Stomach (tissue), 4 donors: ENCODE results near the gene SRPX2.

Source experiments
- POLR2A ChIP-seq, 4 donors: fragments of 450-650 bp; IDR thresholded peaks; one replicate each; pipeline ENCODE4 v1.6.1; 2016; ENCODE audit warnings: antibody characterized with exemption in 4 of 4, control low read depth in 2 of 4, mild to moderate bottlenecking in 1 of 4, moderate library complexity in 1 of 4
- TF ChIP-seq, protein P1 (sequence below), 7 experiments: fragments of 450-650 bp in 4 of 7; fragments of 200-600 bp in 3 of 7; sonication (generic) in 3 of 7; IDR thresholded peaks; one replicate each; pipeline ENCODE4 v1.5.1; 2016 to 2019; ENCODE audit warnings: antibody characterized with exemption in 7 of 7, control low read depth in 2 of 7, mild to moderate bottlenecking in 1 of 7

DNA sequence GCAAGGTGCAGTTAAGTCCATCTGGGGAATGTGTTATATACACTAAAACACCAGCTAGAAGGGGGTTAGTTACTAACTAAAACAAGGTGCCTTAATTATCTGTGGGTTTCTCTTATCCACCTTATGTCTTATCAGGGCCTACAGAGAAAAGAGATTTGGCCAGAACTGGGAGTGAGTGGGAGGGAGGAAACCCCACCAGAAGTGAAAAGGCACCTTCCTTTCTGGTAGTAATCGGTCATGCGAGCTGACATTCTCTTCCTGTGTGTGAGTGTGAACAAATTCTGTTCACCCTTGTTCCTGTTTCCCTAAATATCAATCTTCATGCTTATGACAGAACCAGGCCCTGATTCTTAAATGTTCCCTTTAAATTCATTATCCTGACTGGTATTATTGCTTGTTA lies 43.5 kb downstream of the SRPX2 start:
- TF ChIP-seq, protein P1, sequence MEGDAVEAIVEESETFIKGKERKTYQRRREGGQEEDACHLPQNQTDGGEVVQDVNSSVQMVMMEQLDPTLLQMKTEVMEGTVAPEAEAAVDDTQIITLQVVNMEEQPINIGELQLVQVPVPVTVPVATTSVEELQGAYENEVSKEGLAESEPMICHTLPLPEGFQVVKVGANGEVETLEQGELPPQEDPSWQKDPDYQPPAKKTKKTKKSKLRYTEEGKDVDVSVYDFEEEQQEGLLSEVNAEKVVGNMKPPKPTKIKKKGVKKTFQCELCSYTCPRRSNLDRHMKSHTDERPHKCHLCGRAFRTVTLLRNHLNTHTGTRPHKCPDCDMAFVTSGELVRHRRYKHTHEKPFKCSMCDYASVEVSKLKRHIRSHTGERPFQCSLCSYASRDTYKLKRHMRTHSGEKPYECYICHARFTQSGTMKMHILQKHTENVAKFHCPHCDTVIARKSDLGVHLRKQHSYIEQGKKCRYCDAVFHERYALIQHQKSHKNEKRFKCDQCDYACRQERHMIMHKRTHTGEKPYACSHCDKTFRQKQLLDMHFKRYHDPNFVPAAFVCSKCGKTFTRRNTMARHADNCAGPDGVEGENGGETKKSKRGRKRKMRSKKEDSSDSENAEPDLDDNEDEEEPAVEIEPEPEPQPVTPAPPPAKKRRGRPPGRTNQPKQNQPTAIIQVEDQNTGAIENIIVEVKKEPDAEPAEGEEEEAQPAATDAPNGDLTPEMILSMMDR (IDR thresholded peaks at IDR 0.05): no peak
- TF ChIP-seq POLR2A (IDR thresholded peaks at IDR 0.05): no peak
